ENCODE measurements around the gene COL5A2. TPM values are rescaled to one million over a fixed set of nuclear protein-coding genes. Genes with fewer than 3 reads are reported as not detected.

COL5A2 gene
- total RNA-seq, 6 donors from 2014 or later, result 9.0 to 42.7 (median 26.8) TPM

DNA sequence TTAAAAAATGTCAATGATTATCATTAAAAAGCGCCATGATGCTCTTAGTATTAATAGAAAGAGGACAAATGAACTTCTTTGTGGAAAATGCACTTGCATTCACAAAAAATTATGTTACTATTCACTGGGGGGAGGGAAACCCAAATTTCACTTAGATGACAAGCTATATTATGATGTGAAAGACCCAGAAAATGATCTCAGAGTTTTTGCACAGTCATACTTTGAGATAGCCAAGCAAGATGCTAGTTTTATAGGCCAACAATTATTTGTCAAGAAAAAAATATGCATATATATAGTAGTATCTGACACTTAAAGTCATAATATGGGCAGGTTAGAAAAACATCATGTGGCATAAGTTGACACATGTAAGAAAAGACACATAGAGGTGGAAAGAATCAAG is 31.6 kb downstream of the COL5A2 start:
- ATAC-seq (ENCODE audit: low FRiP score in 2 of 2) (no peak), DNase-seq (no peak)
- H3K36me3 ChIP-seq, result no peaks in the 10 kb centered on the region
- 91 to 93% methylated on average over 1 of the region's 1 CpG for WGBS, 2 donors
- H3K27me3 ChIP-seq, result no peaks in the 10 kb centered on the region
- H3K27ac ChIP-seq, result no peak overlapping the region
- peaks cover 0 to 8% (median 3%) of the 10 kb centered on the region in 4 donors for H3K4me1 ChIP-seq
- H3K4me3 ChIP-seq, result no peak overlapping the region
- TF ChIP-seq, protein P1, sequence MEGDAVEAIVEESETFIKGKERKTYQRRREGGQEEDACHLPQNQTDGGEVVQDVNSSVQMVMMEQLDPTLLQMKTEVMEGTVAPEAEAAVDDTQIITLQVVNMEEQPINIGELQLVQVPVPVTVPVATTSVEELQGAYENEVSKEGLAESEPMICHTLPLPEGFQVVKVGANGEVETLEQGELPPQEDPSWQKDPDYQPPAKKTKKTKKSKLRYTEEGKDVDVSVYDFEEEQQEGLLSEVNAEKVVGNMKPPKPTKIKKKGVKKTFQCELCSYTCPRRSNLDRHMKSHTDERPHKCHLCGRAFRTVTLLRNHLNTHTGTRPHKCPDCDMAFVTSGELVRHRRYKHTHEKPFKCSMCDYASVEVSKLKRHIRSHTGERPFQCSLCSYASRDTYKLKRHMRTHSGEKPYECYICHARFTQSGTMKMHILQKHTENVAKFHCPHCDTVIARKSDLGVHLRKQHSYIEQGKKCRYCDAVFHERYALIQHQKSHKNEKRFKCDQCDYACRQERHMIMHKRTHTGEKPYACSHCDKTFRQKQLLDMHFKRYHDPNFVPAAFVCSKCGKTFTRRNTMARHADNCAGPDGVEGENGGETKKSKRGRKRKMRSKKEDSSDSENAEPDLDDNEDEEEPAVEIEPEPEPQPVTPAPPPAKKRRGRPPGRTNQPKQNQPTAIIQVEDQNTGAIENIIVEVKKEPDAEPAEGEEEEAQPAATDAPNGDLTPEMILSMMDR (IDR thresholded peaks at IDR 0.05), result no peak
- TF ChIP-seq POLR2A (IDR thresholded peaks at IDR 0.05) (no peak), POLR2AphosphoS5 (IDR thresholded peaks at IDR 0.05) (no peak), EP300 (IDR thresholded peaks at IDR 0.05) (no peak)
- no peaks in the 10 kb centered on the region for H3K9me3 ChIP-seq

DNA sequence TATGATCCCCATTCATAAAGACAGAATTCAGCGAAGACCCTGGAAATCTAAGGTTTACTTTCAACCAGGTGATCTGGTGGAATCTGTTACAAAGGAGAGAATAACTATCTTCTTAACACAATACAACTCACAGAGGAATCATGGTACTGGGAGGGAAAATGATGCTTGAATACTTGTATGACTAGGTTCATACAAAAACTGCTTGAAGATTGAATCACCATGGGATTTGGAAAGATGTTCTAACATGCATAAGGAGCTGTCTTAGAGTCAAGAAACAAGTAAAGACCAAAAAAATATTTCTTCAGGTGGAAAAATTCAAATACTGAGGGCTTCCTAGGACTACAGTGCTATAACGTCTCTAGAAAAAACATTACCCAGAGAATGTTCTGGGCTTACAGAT is 32.2 kb downstream of the COL5A2 start:
- Histone ChIP-seq H3K36me3 (no peaks in the 10 kb centered on the region), H3K27ac (no peak overlapping the region), H3K4me1 (peaks cover 0 to 8% (median 3%) of the 10 kb centered on the region in 4 donors), H3K9me3 (no peaks in the 10 kb centered on the region), H3K4me3 (no peak overlapping the region), H3K27me3 (no peaks in the 10 kb centered on the region)
- 89 to 92% methylated on average over 2 of the region's 2 CpGs for WGBS, 2 donors
- ATAC-seq (ENCODE audit: low FRiP score in 2 of 2) (no peak), DNase-seq (no peak)
- TF ChIP-seq EP300 (IDR thresholded peaks at IDR 0.05) (no peak), POLR2A (IDR thresholded peaks at IDR 0.05) (no peak)

DNA sequence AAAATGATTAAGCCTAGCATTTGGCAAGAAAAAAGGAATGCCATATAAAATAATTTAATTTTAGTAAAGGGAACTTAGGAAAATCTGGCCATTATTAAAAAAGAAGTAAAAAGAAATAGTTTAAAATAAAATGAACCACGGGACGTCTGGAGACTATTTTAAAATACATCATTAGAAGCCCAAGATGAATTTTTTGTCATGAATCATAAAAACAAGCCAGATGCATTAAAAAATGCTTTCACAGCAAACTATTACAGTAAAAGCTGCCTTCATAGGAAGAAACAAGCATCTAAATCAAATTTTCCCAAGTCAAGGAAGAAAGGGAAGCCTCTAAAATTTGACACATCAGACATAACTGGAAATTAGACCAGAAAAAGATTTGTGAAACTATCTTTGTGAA is 33.0 kb downstream of the COL5A2 start:
- H3K9me3 ChIP-seq, result no peaks in the 10 kb centered on the region
- 27 to 30% methylated on average over 2 of the region's 2 CpGs for WGBS, 2 donors
- H3K4me3 ChIP-seq, result no peak overlapping the region
- no peak for DNase-seq
- peaks cover 0 to 8% (median 3%) of the 10 kb centered on the region in 4 donors for H3K4me1 ChIP-seq
- no peak overlapping the region for H3K27ac ChIP-seq
- ATAC-seq (ENCODE audit: low FRiP score in 2 of 2), result no peak
- H3K36me3 ChIP-seq, result no peaks in the 10 kb centered on the region
- H3K27me3 ChIP-seq, result no peaks in the 10 kb centered on the region
- TF ChIP-seq, protein P1 (IDR thresholded peaks at IDR 0.05), result no peak
- TF ChIP-seq POLR2AphosphoS5 (IDR thresholded peaks at IDR 0.05), result no peak
- no peak for TF ChIP-seq POLR2A (IDR thresholded peaks at IDR 0.05)
- TF ChIP-seq EP300 (IDR thresholded peaks at IDR 0.05), result no peak

DNA sequence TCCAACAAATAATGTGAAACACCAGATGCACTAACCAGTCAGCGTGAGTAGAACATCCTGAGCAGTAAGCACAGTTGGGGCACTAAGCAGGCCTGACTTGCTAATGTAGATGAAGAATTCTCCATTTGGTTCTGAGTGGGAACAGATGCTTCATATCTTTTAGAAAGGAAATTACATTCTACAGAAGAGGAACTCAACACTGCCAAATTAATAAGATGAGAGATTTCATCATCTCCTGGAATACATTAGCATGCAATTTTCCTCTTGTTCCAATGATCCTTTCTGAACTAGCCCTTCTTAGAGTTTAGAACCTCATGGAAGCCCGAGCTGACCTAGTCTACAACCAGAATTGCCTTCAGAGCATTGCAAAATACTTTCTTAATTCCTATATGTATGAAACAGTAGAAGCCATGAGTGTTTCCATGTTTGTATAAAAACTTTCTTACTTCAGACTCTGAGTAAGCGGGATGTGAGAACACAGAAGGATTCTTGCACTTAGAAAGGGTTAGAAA is 34.8 kb downstream of the COL5A2 start:
- Histone ChIP-seq H3K36me3 (no peaks in the 10 kb centered on the region), H3K27me3 (no peaks in the 10 kb centered on the region), H3K9me3 (no peaks in the 10 kb centered on the region), H3K4me3 (no peak overlapping the region), H3K27ac (no peak overlapping the region), H3K4me1 (peaks cover 0 to 8% (median 3%) of the 10 kb centered on the region in 4 donors)
- 82 to 85% methylated on average over 3 of the region's 3 CpGs for WGBS, 2 donors
- peak in 1 of 2 donors; percentile 49 for ATAC-seq (ENCODE audit: low FRiP score in 2 of 2)
- no peak for DNase-seq
- TF ChIP-seq POLR2AphosphoS5 (IDR thresholded peaks at IDR 0.05) (no peak), POLR2A (IDR thresholded peaks at IDR 0.05) (no peak), EP300 (IDR thresholded peaks at IDR 0.05) (no peak)
- TF ChIP-seq, protein P1 (IDR thresholded peaks at IDR 0.05), result no peak

DNA sequence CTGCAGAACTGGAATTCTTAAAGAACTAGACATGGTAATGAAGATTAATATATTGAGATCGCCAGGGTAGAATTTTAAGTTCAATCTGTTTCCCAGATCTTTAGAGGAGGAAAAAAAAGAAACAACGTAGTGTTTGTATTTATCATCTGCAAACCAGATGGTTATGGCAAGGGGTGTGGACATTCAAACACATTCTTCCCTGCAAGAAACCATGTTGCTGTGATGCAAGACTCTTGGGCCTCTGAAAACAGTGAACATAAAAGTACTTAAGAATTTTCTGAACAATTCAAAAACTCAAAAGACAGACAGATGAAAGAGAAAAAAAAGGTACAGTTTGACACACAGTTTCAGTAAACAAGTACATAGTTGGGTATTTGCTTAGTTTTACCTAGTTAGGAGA is 35.6 kb downstream of the COL5A2 start:
- Histone ChIP-seq H3K4me1 (peaks cover 0 to 8% (median 3%) of the 10 kb centered on the region in 4 donors), H3K27me3 (no peaks in the 10 kb centered on the region), H3K27ac (no peak overlapping the region), H3K36me3 (no peaks in the 10 kb centered on the region), H3K4me3 (no peak overlapping the region), H3K9me3 (no peaks in the 10 kb centered on the region)
- ATAC-seq (ENCODE audit: low FRiP score in 2 of 2), result peak in 1 of 2 donors; percentile 80
- TF ChIP-seq POLR2A (IDR thresholded peaks at IDR 0.05) (no peak), POLR2AphosphoS5 (IDR thresholded peaks at IDR 0.05) (no peak), EP300 (IDR thresholded peaks at IDR 0.05) (no peak)
- TF ChIP-seq, protein P1 (IDR thresholded peaks at IDR 0.05), result no peak
- 66 to 68% methylated on average over 2 of the region's 2 CpGs for WGBS, 2 donors
- DNase-seq, result no peak

Data from upper lobe of left lung (tissue), 6 donors.